GM23248 (cell line): Measurements from ENCODE around the gene REPIN1. TPM values are rescaled to one million over a fixed set of nuclear protein-coding genes. Genes with fewer than 3 reads are reported as not detected.

ENCODE experiments used
- DNase-seq: peaks from one replicate; pipeline ENCODE4 v3.0.0-alpha.2; 2015
- H2AFZ ChIP-seq: fragments of 200-600 bp; sonication (generic); 2 replicates; pipeline ENCODE4 v1.6.1; 2016; ENCODE audit warnings: antibody characterized with exemption
- H3F3A ChIP-seq: fragments of 200-600 bp; sonication (generic); 2 replicates; pipeline ENCODE4 v1.6.1; 2016; ENCODE audit warnings: mild to moderate bottlenecking, antibody characterized with exemption, mixed run types; ENCODE audit not compliant: insufficient read depth
- H3K27ac ChIP-seq: fragments of 200-600 bp; sonication (generic); 2 replicates; pipeline ENCODE4 v1.5.1; 2016; ENCODE audit warnings: mild to moderate bottlenecking
- H3K27me3 ChIP-seq: fragments of 200-600 bp; sonication (generic); replicated peaks from 2 replicates; pipeline ENCODE4 v1.6.1; 2016; ENCODE audit warnings: mild to moderate bottlenecking; ENCODE audit not compliant: insufficient read depth
- H3K36me3 ChIP-seq: fragments of 200-600 bp; sonication (generic); 2 replicates; pipeline ENCODE4 v1.6.1; 2016; ENCODE audit warnings: low read depth, mild to moderate bottlenecking
- H3K4me1 ChIP-seq: fragments of 200-600 bp; sonication (generic); 2 replicates; pipeline ENCODE4 v1.6.1; 2016; ENCODE audit warnings: mild to moderate bottlenecking; ENCODE audit not compliant: insufficient read depth
- H3K4me2 ChIP-seq: fragments of 200-600 bp; sonication (generic); one replicate; pipeline ENCODE4 v1.6.1; 2016; ENCODE audit warnings: mild to moderate bottlenecking; ENCODE audit not compliant: unreplicated experiment
- H3K4me3 ChIP-seq: fragments of 200-600 bp; sonication (generic); 2 replicates; pipeline ENCODE4 v1.5.1; 2016; ENCODE audit warnings: mild to moderate bottlenecking
- H3K79me2 ChIP-seq: fragments of 200-600 bp; sonication (generic); 2 replicates; pipeline ENCODE4 v1.6.1; 2016; ENCODE audit warnings: mild to moderate bottlenecking; ENCODE audit not compliant: insufficient read depth
- H3K9ac ChIP-seq: fragments of 200-600 bp; sonication (generic); 2 replicates; pipeline ENCODE4 v1.6.1; 2016; ENCODE audit warnings: mild to moderate bottlenecking
- H3K9me2 ChIP-seq: fragments of 200-600 bp; sonication (generic); 2 replicates; pipeline ENCODE4 v1.6.1; 2016; ENCODE audit warnings: mixed run types, mild to moderate bottlenecking, moderate library complexity; ENCODE audit not compliant: insufficient read depth
- H3K9me3 ChIP-seq: fragments of 200-600 bp; sonication (generic); one replicate; pipeline ENCODE4 v1.6.1; 2017; ENCODE audit warnings: low read depth
- H4K20me1 ChIP-seq: fragments of 200-600 bp; sonication (generic); 2 replicates; pipeline ENCODE4 v1.6.0; 2016; ENCODE audit not compliant: insufficient read depth
- EZH2 ChIP-seq: fragments of 200-600 bp; sonication (generic); IDR thresholded peaks from 2 replicates; pipeline ENCODE4 v1.6.1; 2018; ENCODE audit warnings: antibody characterized with exemption, mild to moderate bottlenecking; ENCODE audit not compliant: insufficient read depth, poor library complexity, severe bottlenecking
- EZH2phosphoT487 ChIP-seq: fragments of 200-600 bp; sonication (generic); IDR thresholded peaks from 2 replicates; pipeline ENCODE4 v1.6.1; 2018; ENCODE audit warnings: antibody characterized with exemption, moderate library complexity, mild to moderate bottlenecking, low read depth; ENCODE audit not compliant: insufficient read depth
- WGBS, 2 experiments: methylation state at CpG; one replicate each; pipeline ENCODE4 v1.1.6; 2015 to 2017; ENCODE audit warnings: low lambda C conversion rate in 2 of 2, low coverage in 1 of 2; ENCODE audit errors: missing lambda C conversion rate in 2 of 2; 5-methylcytosine and 5-hydroxymethylcytosine counted together
- in situ Hi-C: fragments of 300-500 bp; cut with MboI; formaldehyde crosslinking; loops from 2 replicates; pipeline ENCODE4 v1.15.0; 2020
- polyA plus RNA-seq: library from polyadenylated mRNA; unstranded; fragments of >200 nt; fragmentation: Nextera tagmentation; extraction: Ambion mirVana; gene quantifications from 2 replicates; pipeline ENCODE4 v1.2.1, GENCODE V29; 2016
- total RNA-seq: library from RNA; depleted of rRNA; stranded (reverse); fragments of >200 nt; shearing (Covaris generic); gene quantifications from 2 replicates; pipeline ENCODE4 v1.2.3, GENCODE V29; 2014

The REPIN1 gene
- total and polyA plus RNA-seq, 2 experiments from 2014 or later, result 17.3 to 48.1 TPM

- H3K79me2 ChIP-seq, result no peaks in the 10 kb centered on the region
- H4K20me1 ChIP-seq, result no peaks in the 10 kb centered on the region
- H2AFZ ChIP-seq, result no peak overlapping the region
- no peak overlapping the region for H3K27ac ChIP-seq
- no peak for DNase-seq
- H3K4me2 ChIP-seq, result no peak overlapping the region
- no peaks in the 10 kb centered on the region for H3F3A ChIP-seq
- peaks cover under 1% of the 10 kb centered on the region; the same call in 1 of the 2 replicates for H3K27me3 ChIP-seq
- no peak overlapping the region for H3K4me3 ChIP-seq
- no peaks in the 10 kb centered on the region for H3K9me2 ChIP-seq
- no peaks in the 10 kb centered on the region for H3K9me3 ChIP-seq
- in situ Hi-C loops, result no loop called here
- 0 out of 2 replicates have a peak, but pooled peaks cover 4% of the 10 kb centered on the region for H3K4me1 ChIP-seq
- 41 to 50% methylated on average over 6 of the region's 6 CpGs for WGBS, 2 experiments
- TF ChIP-seq EZH2 (no peak), EZH2phosphoT487 (no peak)
- H3K9ac ChIP-seq, result no peak overlapping the region
- no peaks in the 10 kb centered on the region for H3K36me3 ChIP-seq
These were observed 32.9 kb upstream of the REPIN1 start for GRCh38 chr7:150335774-150336112.

GRCh38 chr7:150336746-150337145, 31.9 kb upstream of the REPIN1 start:
- WGBS, 2 experiments, result 88 to 90% methylated on average over 13 to 14 of the region's 14 CpGs
- peaks cover 7% of the 10 kb centered on the region; the same call in 1 of the 2 replicates for H3K27me3 ChIP-seq
- H3K27ac ChIP-seq, result no peak overlapping the region
- H3K9ac ChIP-seq, result no peak overlapping the region
- no peaks in the 10 kb centered on the region for H3K9me3 ChIP-seq
- no peak overlapping the region for H3K4me2 ChIP-seq
- no peaks in the 10 kb centered on the region for H3K36me3 ChIP-seq
- 0 out of 2 replicates have a peak, but pooled peaks cover 4% of the 10 kb centered on the region for H3K4me1 ChIP-seq
- no peaks in the 10 kb centered on the region for H4K20me1 ChIP-seq
- in situ Hi-C loops, result no loop called here
- no peaks in the 10 kb centered on the region for H3K9me2 ChIP-seq
- H3K4me3 ChIP-seq, result no peak overlapping the region
- no peak overlapping the region for H2AFZ ChIP-seq
- TF ChIP-seq EZH2 (no peak), EZH2phosphoT487 (no peak)
- H3F3A ChIP-seq, result no peaks in the 10 kb centered on the region
- no peaks in the 10 kb centered on the region for H3K79me2 ChIP-seq
- DNase-seq, result no peak

GRCh38 chr7:150337179-150337578, 31.4 kb upstream of the REPIN1 start:
- H3K4me3 ChIP-seq, result no peak overlapping the region
- TF ChIP-seq EZH2phosphoT487 (no peak), EZH2 (no peak)
- no peaks in the 10 kb centered on the region for H3K9me3 ChIP-seq
- no peaks in the 10 kb centered on the region for H3K9me2 ChIP-seq
- H3K79me2 ChIP-seq, result no peaks in the 10 kb centered on the region
- WGBS, 2 experiments, result 90 to 94% methylated on average over 16 to 18 of the region's 18 CpGs
- no peaks in the 10 kb centered on the region for H4K20me1 ChIP-seq
- no peak overlapping the region for H2AFZ ChIP-seq
- in situ Hi-C loops, result no loop called here
- no peaks in the 10 kb centered on the region for H3K36me3 ChIP-seq
- peaks cover 11% of the 10 kb centered on the region for H3K27me3 ChIP-seq
- no peak for DNase-seq
- H3K9ac ChIP-seq, result no peak overlapping the region
- 0 out of 2 replicates have a peak, but pooled peaks cover 4% of the 10 kb centered on the region for H3K4me1 ChIP-seq
- no peak overlapping the region for H3K4me2 ChIP-seq
- H3F3A ChIP-seq, result no peaks in the 10 kb centered on the region
- H3K27ac ChIP-seq, result no peak overlapping the region

GRCh38 chr7:150337659-150338081, 31.0 kb upstream of the REPIN1 start:
- H3K9ac ChIP-seq, result no peak overlapping the region
- no peaks in the 10 kb centered on the region for H3F3A ChIP-seq
- no peaks in the 10 kb centered on the region for H3K36me3 ChIP-seq
- H4K20me1 ChIP-seq, result no peaks in the 10 kb centered on the region
- no peak overlapping the region for H3K4me2 ChIP-seq
- no peak for DNase-seq
- in situ Hi-C loops, result no loop called here
- no peak overlapping the region for H2AFZ ChIP-seq
- no peaks in the 10 kb centered on the region for H3K9me2 ChIP-seq
- WGBS, 2 experiments, result 74 to 82% methylated on average over 6 of the region's 6 CpGs
- no peak overlapping the region for H3K4me3 ChIP-seq
- 0 out of 2 replicates have a peak, but pooled peaks cover 4% of the 10 kb centered on the region for H3K4me1 ChIP-seq
- H3K27ac ChIP-seq, result no peak overlapping the region
- H3K79me2 ChIP-seq, result no peaks in the 10 kb centered on the region
- peaks cover 16% of the 10 kb centered on the region for H3K27me3 ChIP-seq
- no peak for TF ChIP-seq EZH2phosphoT487
- no peaks in the 10 kb centered on the region for H3K9me3 ChIP-seq

- Histone ChIP-seq H3K4me3 (no peak overlapping the region), H3K9me3 (no peaks in the 10 kb centered on the region), H4K20me1 (no peaks in the 10 kb centered on the region), H3K9me2 (no peaks in the 10 kb centered on the region), H3K4me2 (no peak overlapping the region), H3K9ac (no peak overlapping the region), H3F3A (no peaks in the 10 kb centered on the region), H3K27me3 (peaks cover 22% of the 10 kb centered on the region), H3K4me1 (0 out of 2 replicates have a peak, but pooled peaks cover 4% of the 10 kb centered on the region), H3K36me3 (no peaks in the 10 kb centered on the region), H3K79me2 (no peaks in the 10 kb centered on the region), H3K27ac (no peak overlapping the region), H2AFZ (no peak overlapping the region)
- in situ Hi-C loops, result no loop called here
- DNase-seq, result no peak
- WGBS, 2 experiments, result 53 to 60% methylated on average over 11 of the region's 11 CpGs
- TF ChIP-seq EZH2phosphoT487 (no peak), EZH2 (no peak)
These were observed 30.3 kb upstream of the REPIN1 start for GRCh38 chr7:150338166-150338829.
